ENCODE data around the gene SIL1. TPM values are rescaled to one million over a fixed set of nuclear protein-coding genes. Genes with fewer than 3 reads are reported as not detected.
A peak's percentile ranks its signal among the peaks of the same experiment; 100 is the strongest.

The SIL1 gene
- polyA plus RNA-seq, 2 of the 4 experiments (the other 2 are of a cell fraction): 27.6 to 45.5 TPM

DNA sequence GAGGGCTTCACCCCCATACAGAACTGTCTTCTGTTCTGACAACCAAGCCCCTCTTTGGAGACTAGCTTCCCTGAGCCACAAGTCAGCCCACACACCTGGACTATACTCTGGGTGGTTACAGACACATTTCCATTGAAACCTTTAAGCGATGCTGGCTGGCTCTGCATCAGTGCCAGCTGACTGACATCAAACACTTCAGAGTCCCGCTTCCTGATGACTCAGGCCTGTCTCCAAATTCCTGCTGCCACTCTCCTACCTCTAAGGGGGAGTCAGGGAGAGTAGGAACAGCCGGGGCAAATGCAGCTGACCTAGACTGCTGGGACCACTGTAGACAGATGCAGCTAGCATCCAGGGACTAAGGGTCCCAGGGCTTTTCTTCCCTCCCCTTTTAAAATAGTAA, 59.4 kb downstream of the SIL1 start:
- DNase-seq (ENCODE audit: low read depth in 1 of 2, low spot score in 1 of 2): no peak
- no peak overlapping the region for H3K4me3 ChIP-seq
- H3K4me1 ChIP-seq: peaks cover 10% of the 10 kb centered on the region; the same call in 2 of the 3 replicates
- 40% methylated on average over 3 of the region's 3 CpGs for WGBS (ENCODE audit: missing lambda C conversion rate)
- no peak overlapping the region for H3K27ac ChIP-seq
- H3K4me2 ChIP-seq: no peak overlapping the region
- CTCF ChIA-PET: interaction anchor here (1.0 to 1.6 kb wide), 3 partner anchors 11 to 498 kb away, joined by 3 to 6 read pairs (median 5); no protein-coding TSS in a partner anchor
- ATAC-seq: peak; percentile 78 to 85
- TF ChIP-seq, protein P1, sequence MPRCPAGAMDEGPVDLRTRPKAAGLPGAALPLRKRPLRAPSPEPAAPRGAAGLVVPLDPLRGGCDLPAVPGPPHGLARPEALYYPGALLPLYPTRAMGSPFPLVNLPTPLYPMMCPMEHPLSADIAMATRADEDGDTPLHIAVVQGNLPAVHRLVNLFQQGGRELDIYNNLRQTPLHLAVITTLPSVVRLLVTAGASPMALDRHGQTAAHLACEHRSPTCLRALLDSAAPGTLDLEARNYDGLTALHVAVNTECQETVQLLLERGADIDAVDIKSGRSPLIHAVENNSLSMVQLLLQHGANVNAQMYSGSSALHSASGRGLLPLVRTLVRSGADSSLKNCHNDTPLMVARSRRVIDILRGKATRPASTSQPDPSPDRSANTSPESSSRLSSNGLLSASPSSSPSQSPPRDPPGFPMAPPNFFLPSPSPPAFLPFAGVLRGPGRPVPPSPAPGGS (IDR thresholded peaks at IDR 0.05): no peak
- TF ChIP-seq KDM5A (IDR thresholded peaks at IDR 0.05) (no peak), RARB (CRISPR knock-in tag; IDR thresholded peaks at IDR 0.05) (no peak), RNF2 (IDR thresholded peaks at IDR 0.05; ENCODE audit: borderline replicate concordance, low read depth) (no peak), NFE2L2 (conservative IDR thresholded peaks at IDR 0.05; ENCODE audit: low read length) (no peak), TFCP2L1 (CRISPR knock-in tag; IDR thresholded peaks at IDR 0.05) (no peak), HEYL (CRISPR knock-in tag; IDR thresholded peaks at IDR 0.05) (no peak), HOXB13 (CRISPR knock-in tag; IDR thresholded peaks at IDR 0.05; ENCODE audit: low read depth) (no peak), BHLHE40 (IDR thresholded peaks at IDR 0.05; ENCODE audit: low read depth, low read length) (no peak), CHD2 (IDR thresholded peaks at IDR 0.05; ENCODE audit: low read length, partially characterized antibody) (no peak), ZNF302 (CRISPR knock-in tag; IDR thresholded peaks at IDR 0.05) (no peak), KDM1A (IDR thresholded peaks at IDR 0.05; ENCODE audit: low read depth) (no peak), SREBF2 (IDR thresholded peaks at IDR 0.05) (no peak), FOXS1 (CRISPR knock-in tag; IDR thresholded peaks at IDR 0.05) (no peak), ZC3H11A (IDR thresholded peaks at IDR 0.05) (no peak), ZSCAN20 (CRISPR knock-in tag; IDR thresholded peaks at IDR 0.05) (no peak)
- TF ChIP-seq, protein P2, sequence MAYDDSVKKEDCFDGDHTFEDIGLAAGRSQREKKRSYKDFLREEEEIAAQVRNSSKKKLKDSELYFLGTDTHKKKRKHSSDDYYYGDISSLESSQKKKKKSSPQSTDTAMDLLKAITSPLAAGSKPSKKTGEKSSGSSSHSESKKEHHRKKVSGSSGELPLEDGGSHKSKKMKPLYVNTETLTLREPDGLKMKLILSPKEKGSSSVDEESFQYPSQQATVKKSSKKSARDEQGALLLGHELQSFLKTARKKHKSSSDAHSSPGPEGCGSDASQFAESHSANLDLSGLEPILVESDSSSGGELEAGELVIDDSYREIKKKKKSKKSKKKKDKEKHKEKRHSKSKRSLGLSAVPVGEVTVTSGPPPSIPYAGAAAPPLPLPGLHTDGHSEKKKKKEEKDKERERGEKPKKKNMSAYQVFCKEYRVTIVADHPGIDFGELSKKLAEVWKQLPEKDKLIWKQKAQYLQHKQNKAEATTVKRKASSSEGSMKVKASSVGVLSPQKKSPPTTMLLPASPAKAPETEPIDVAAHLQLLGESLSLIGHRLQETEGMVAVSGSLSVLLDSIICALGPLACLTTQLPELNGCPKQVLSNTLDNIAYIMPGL (CRISPR knock-in tag; IDR thresholded peaks at IDR 0.05; ENCODE audit: borderline replicate concordance): no peak
- TF ChIP-seq, protein P3, sequence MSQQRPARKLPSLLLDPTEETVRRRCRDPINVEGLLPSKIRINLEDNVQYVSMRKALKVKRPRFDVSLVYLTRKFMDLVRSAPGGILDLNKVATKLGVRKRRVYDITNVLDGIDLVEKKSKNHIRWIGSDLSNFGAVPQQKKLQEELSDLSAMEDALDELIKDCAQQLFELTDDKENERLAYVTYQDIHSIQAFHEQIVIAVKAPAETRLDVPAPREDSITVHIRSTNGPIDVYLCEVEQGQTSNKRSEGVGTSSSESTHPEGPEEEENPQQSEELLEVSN (IDR thresholded peaks at IDR 0.05; ENCODE audit: borderline replicate concordance, low read depth): no peak
- H3K9me3 ChIP-seq: no peaks in the 10 kb centered on the region
- POLR2A ChIA-PET: no interaction called here
- no peak for FAIRE-seq

DNA sequence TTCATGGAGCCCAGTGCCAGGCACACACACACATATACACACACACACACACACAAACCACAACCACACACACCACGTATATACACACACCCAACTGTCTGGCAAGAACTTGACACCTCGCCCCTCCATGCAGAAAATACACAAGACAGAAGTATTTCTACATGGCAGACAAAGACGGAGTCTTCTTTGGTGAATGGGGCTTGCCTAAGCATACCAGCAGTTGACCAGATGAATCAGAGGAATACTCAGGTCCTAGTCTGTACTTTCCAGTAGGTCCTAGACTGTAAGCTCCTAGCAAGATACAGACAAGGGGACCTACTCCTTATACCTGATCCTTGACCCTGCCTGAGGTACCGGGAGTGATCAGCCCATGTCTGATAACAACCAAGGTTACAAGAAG, 60.1 kb downstream of the SIL1 start:
- Histone ChIP-seq H3K4me2 (no peak overlapping the region), H3K4me3 (no peak overlapping the region), H3K4me1 (peaks cover 16% of the 10 kb centered on the region; the same call in 2 of the 3 replicates), H3K9me3 (no peaks in the 10 kb centered on the region), H3K27ac (no peak overlapping the region)
- DNase-seq (ENCODE audit: low read depth in 1 of 2, low spot score in 1 of 2) (no peak), ATAC-seq (peak in 1 of 2 experiments; percentile 35; a peak in 3 of 6 replicates), FAIRE-seq (no peak)
- ChIA-PET POLR2A (no interaction called here), CTCF (interaction anchor here (1.0 to 1.6 kb wide), 3 partner anchors 10 to 498 kb away, joined by 3 to 6 read pairs (median 5); no protein-coding TSS in a partner anchor)
- TF ChIP-seq MAZ (IDR thresholded peaks at IDR 0.05; ENCODE audit: borderline replicate concordance, low read depth, low read length): no peak
- 87% methylated on average over 4 of the region's 4 CpGs for WGBS (ENCODE audit: missing lambda C conversion rate)

DNA sequence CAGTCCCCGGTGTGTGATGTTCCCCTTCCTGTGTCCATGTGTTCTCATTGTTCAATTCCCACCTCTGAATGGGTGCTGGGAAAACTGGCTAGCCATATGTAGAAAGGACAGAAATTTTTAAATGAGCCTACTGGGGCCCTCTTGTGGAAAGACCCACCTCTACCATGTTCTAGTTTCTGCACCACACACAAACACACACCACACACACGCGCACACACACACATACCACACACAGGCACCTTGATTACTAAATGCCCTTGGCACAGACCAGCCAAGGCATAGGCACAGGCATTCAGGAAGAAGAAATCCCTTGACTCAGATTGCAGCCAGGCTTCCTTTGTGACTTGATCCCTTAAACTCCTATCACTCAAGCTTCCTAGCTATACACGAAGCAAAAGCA, 60.5 kb downstream of the SIL1 start:
- FAIRE-seq (no peak), ATAC-seq (peak; percentile 41 to 73; a peak in 3 of 6 replicates), DNase-seq (ENCODE audit: low read depth in 1 of 2, low spot score in 1 of 2) (peak in 1 of 2 experiments; percentile 56)
- WGBS (ENCODE audit: missing lambda C conversion rate): 63% methylated on average over 4 of the region's 4 CpGs
- ChIA-PET CTCF (interaction anchor here (1.0 to 1.6 kb wide), 2 partner anchors 10 to 497 kb away, joined by 3 to 6 read pairs; no protein-coding TSS in a partner anchor), POLR2A (no interaction called here)
- peaks cover 16% of the 10 kb centered on the region; the same call in 2 of the 3 replicates for H3K4me1 ChIP-seq
- H3K4me3 ChIP-seq: no peak overlapping the region
- H3K4me2 ChIP-seq: no peak overlapping the region
- H3K27ac ChIP-seq: no peak overlapping the region
- H3K9me3 ChIP-seq: no peaks in the 10 kb centered on the region
- TF ChIP-seq MYC (IDR thresholded peaks at IDR 0.05; ENCODE audit: borderline replicate concordance, low read length) (no peak), RCOR1 (IDR thresholded peaks at IDR 0.05; ENCODE audit: low read depth, low read length) (no peak), HOXB13 (CRISPR knock-in tag; IDR thresholded peaks at IDR 0.05; ENCODE audit: low read depth) (no peak), EHF (CRISPR knock-in tag; IDR thresholded peaks at IDR 0.05) (no peak), CBX2 (IDR thresholded peaks at IDR 0.05; ENCODE audit: borderline replicate concordance, low read depth) (no peak), RNF2 (IDR thresholded peaks at IDR 0.05; ENCODE audit: borderline replicate concordance, low read depth) (no peak), HDAC2 (IDR thresholded peaks at IDR 0.05) (no peak), RARB (CRISPR knock-in tag; IDR thresholded peaks at IDR 0.05) (no peak), MAFK (IDR thresholded peaks at IDR 0.05; ENCODE audit: partially characterized antibody) (no peak), RAD21 (conservative IDR thresholded peaks at IDR 0.05 in 1 of 2, IDR thresholded peaks at IDR 0.05 in 1 of 2) (peak in 1 of 2 experiments; percentile 45; a peak in 2 of 5 replicates), TP53 (CRISPR knock-in tag; IDR thresholded peaks at IDR 0.05) (no peak), ESRRA (IDR thresholded peaks at IDR 0.05; ENCODE audit: borderline replicate concordance, low read length) (no peak)
- TF ChIP-seq, protein P4, sequence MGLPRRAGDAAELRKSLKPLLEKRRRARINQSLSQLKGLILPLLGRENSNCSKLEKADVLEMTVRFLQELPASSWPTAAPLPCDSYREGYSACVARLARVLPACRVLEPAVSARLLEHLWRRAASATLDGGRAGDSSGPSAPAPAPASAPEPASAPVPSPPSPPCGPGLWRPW (IDR thresholded peaks at IDR 0.05): no peak
- TF ChIP-seq, protein P5, sequence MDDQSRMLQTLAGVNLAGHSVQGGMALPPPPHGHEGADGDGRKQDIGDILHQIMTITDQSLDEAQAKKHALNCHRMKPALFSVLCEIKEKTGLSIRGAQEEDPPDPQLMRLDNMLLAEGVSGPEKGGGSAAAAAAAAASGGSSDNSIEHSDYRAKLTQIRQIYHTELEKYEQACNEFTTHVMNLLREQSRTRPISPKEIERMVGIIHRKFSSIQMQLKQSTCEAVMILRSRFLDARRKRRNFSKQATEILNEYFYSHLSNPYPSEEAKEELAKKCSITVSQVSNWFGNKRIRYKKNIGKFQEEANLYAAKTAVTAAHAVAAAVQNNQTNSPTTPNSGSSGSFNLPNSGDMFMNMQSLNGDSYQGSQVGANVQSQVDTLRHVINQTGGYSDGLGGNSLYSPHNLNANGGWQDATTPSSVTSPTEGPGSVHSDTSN (IDR thresholded peaks at IDR 0.05): no peak

All from A549 (cell line).